ENCODE measurements around the gene TMEM185B. TPM values are rescaled to one million over a fixed set of nuclear protein-coding genes. Genes with fewer than 3 reads are reported as not detected.
"Not testable (repeated sequence)": the region's sequence is repeated elsewhere in the genome, so short reads cannot be mapped to it uniquely, and the experiment has no call there.

Gene TMEM185B
- total RNA-seq, 1 donor from 2014 or later: 23.0 TPM

- Mint-ChIP-seq H3K4me3 (no peak overlapping the region), H3K27me3 (peaks cover 3% of the 10 kb centered on the region), H3K4me1 (ENCODE audit: unreplicated experiment) (peaks cover 4% of the 10 kb centered on the region), H3K36me3 (no peaks in the 10 kb centered on the region), H3K9me3 (no peaks in the 10 kb centered on the region), H3K27ac (no peak overlapping the region)
- no peak for DNase-seq (ENCODE audit: extremely low spot score, unreplicated experiment)
- peak; percentile 68 for TF ChIP-seq CTCF (conservative IDR thresholded peaks at IDR 0.05)
Measured at GRCh38 chr2:120206022-120206581, 17.1 kb downstream of the TMEM185B start.

- Mint-ChIP-seq H3K4me1 (ENCODE audit: unreplicated experiment) (peaks cover 4% of the 10 kb centered on the region), H3K9me3 (no peaks in the 10 kb centered on the region), H3K27ac (no peak overlapping the region), H3K27me3 (peaks cover 3% of the 10 kb centered on the region), H3K36me3 (no peaks in the 10 kb centered on the region), H3K4me3 (no peak overlapping the region)
- TF ChIP-seq CTCF (conservative IDR thresholded peaks at IDR 0.05): no peak
- DNase-seq (ENCODE audit: extremely low spot score, unreplicated experiment): no peak
Measured at GRCh38 chr2:120204945-120205670, 18.1 kb downstream of the TMEM185B start.

GRCh38 chr2:120204417-120204816 is 18.8 kb downstream of the TMEM185B start:
- peaks cover 3% of the 10 kb centered on the region for H3K27me3 Mint-ChIP-seq
- H3K4me3 Mint-ChIP-seq: no peak overlapping the region
- H3K9me3 Mint-ChIP-seq: no peaks in the 10 kb centered on the region
- H3K36me3 Mint-ChIP-seq: no peaks in the 10 kb centered on the region
- no peak overlapping the region for H3K27ac Mint-ChIP-seq
- peaks cover 4% of the 10 kb centered on the region for H3K4me1 Mint-ChIP-seq (ENCODE audit: unreplicated experiment)
- no peak for TF ChIP-seq CTCF (conservative IDR thresholded peaks at IDR 0.05)
- no peak for DNase-seq (ENCODE audit: extremely low spot score, unreplicated experiment)

GRCh38 chr2:120204022-120204405 is 19.2 kb downstream of the TMEM185B start:
- DNase-seq (ENCODE audit: extremely low spot score, unreplicated experiment): no peak
- peaks cover 3% of the 10 kb centered on the region for H3K27me3 Mint-ChIP-seq
- H3K4me3 Mint-ChIP-seq: no peak overlapping the region
- H3K27ac Mint-ChIP-seq: no peak overlapping the region
- H3K9me3 Mint-ChIP-seq: no peaks in the 10 kb centered on the region
- peaks cover 4% of the 10 kb centered on the region for H3K4me1 Mint-ChIP-seq (ENCODE audit: unreplicated experiment)
- H3K36me3 Mint-ChIP-seq: no peaks in the 10 kb centered on the region
- no peak for TF ChIP-seq CTCF (conservative IDR thresholded peaks at IDR 0.05)

- Mint-ChIP-seq H3K27ac (no peak overlapping the region), H3K4me1 (ENCODE audit: unreplicated experiment) (peaks cover 4% of the 10 kb centered on the region)
Measured at GRCh38 chr2:120203251-120204021, 19.8 kb downstream of the TMEM185B start.

GRCh38 chr2:120199817-120200459 is 23.3 kb downstream of the TMEM185B start:
- DNase-seq (ENCODE audit: extremely low spot score, unreplicated experiment); H3K27me3 Mint-ChIP-seq; H3K36me3 Mint-ChIP-seq; H3K9me3 Mint-ChIP-seq; H3K4me1 Mint-ChIP-seq (ENCODE audit: unreplicated experiment); H3K27ac Mint-ChIP-seq; H3K4me3 Mint-ChIP-seq: not testable (repeated sequence)

More at GRCh38 chr2:120203251-120204021, 19.8 kb downstream of the TMEM185B start:
- DNase-seq (ENCODE audit: extremely low spot score, unreplicated experiment): no peak
- no peaks in the 10 kb centered on the region for H3K36me3 Mint-ChIP-seq
- TF ChIP-seq CTCF (conservative IDR thresholded peaks at IDR 0.05): no peak
- no peaks in the 10 kb centered on the region for H3K9me3 Mint-ChIP-seq
- H3K27me3 Mint-ChIP-seq: peaks cover 3% of the 10 kb centered on the region
- H3K4me3 Mint-ChIP-seq: no peak overlapping the region
